Measurements from ENCODE around the gene C17orf75. TPM values are rescaled to one million over a fixed set of nuclear protein-coding genes. Genes with fewer than 3 reads are reported as not detected.

C17orf75 gene
- total and polyA plus RNA-seq, 2 of the 8 experiments (the other 6 are each of a cell fraction or from before 2014, with no cell fraction given): 15.8 to 42.6 TPM

- TF ChIP-seq MAX (IDR thresholded peaks at IDR 0.05) (no peak), CHD1 (IDR thresholded peaks at IDR 0.05; ENCODE audit: low read depth, low read length) (no peak)
Observed at GRCh38 chr17:32345951-32346600, 4.1 kb upstream of the C17orf75 start (continued).
